GM12878 (cell line): ENCODE measurements around the gene FMNL2.

Experiments
- BRCA1 ChIP-seq: IDR thresholded peaks from 2 replicates; pipeline ENCODE4 v1.6.1; 2011; ENCODE audit warnings: low read depth, low read length, improper control_type of control experiment
- POLR2A ChIP-seq: IDR thresholded peaks from 2 replicates; pipeline ENCODE4 v1.6.1; 2011; ENCODE audit warnings: low read depth, mild to moderate bottlenecking, low read length
- YY1 ChIP-seq: IDR thresholded peaks from 2 replicates; pipeline ENCODE4 v1.6.1; 2011; ENCODE audit warnings: low read depth, mild to moderate bottlenecking, low read length
- TF ChIP-seq, protein P1 (sequence below): IDR thresholded peaks from 2 replicates; pipeline ENCODE4 v1.6.1; 2012; ENCODE audit warnings: low read length, inconsistent platforms
- TF ChIP-seq, protein P2 (sequence below), 3 experiments: IDR thresholded peaks in 2 of 3; conservative IDR thresholded peaks in 1 of 3; 2 replicates each; pipeline ENCODE4 v1.5.1; 2011; ENCODE audit warnings: low read depth in 3 of 3, low read length in 3 of 3, mild to moderate bottlenecking in 3 of 3, control low read depth in 2 of 3, moderate library complexity in 2 of 3, inconsistent platforms in 1 of 3, mixed read lengths in 1 of 3; ENCODE audit not compliant: control insufficient read depth in 2 of 3, insufficient read depth in 1 of 3; ENCODE audit errors: extremely low read depth in 1 of 3

GRCh38 chr2:152447897-152448296 is 112.9 kb downstream of the FMNL2 start:
- TF ChIP-seq, protein P1, sequence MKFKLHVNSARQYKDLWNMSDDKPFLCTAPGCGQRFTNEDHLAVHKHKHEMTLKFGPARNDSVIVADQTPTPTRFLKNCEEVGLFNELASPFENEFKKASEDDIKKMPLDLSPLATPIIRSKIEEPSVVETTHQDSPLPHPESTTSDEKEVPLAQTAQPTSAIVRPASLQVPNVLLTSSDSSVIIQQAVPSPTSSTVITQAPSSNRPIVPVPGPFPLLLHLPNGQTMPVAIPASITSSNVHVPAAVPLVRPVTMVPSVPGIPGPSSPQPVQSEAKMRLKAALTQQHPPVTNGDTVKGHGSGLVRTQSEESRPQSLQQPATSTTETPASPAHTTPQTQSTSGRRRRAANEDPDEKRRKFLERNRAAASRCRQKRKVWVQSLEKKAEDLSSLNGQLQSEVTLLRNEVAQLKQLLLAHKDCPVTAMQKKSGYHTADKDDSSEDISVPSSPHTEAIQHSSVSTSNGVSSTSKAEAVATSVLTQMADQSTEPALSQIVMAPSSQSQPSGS: no peak
- TF ChIP-seq YY1 (no peak), BRCA1 (no peak), POLR2A (no peak)
- TF ChIP-seq, protein P2, sequence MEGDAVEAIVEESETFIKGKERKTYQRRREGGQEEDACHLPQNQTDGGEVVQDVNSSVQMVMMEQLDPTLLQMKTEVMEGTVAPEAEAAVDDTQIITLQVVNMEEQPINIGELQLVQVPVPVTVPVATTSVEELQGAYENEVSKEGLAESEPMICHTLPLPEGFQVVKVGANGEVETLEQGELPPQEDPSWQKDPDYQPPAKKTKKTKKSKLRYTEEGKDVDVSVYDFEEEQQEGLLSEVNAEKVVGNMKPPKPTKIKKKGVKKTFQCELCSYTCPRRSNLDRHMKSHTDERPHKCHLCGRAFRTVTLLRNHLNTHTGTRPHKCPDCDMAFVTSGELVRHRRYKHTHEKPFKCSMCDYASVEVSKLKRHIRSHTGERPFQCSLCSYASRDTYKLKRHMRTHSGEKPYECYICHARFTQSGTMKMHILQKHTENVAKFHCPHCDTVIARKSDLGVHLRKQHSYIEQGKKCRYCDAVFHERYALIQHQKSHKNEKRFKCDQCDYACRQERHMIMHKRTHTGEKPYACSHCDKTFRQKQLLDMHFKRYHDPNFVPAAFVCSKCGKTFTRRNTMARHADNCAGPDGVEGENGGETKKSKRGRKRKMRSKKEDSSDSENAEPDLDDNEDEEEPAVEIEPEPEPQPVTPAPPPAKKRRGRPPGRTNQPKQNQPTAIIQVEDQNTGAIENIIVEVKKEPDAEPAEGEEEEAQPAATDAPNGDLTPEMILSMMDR (IDR thresholded peaks at IDR 0.05 in 2 of 3, conservative IDR thresholded peaks at IDR 0.05 in 1 of 3; ENCODE audit: control insufficient read depth in 2 of 3, extremely low read depth in 1 of 3, insufficient read depth in 1 of 3, low read depth in 3 of 3, low read length in 3 of 3): no peak
